Measurements from ENCODE around the gene ZBTB7B. TPM values are rescaled to one million over a fixed set of nuclear protein-coding genes. Genes with fewer than 3 reads are reported as not detected.
A peak's percentile ranks its signal among the peaks of the same experiment; 100 is the strongest.

The ZBTB7B gene
- total RNA-seq, 2 donors from 2014 or later, result 30.1 to 34.3 TPM

DNA sequence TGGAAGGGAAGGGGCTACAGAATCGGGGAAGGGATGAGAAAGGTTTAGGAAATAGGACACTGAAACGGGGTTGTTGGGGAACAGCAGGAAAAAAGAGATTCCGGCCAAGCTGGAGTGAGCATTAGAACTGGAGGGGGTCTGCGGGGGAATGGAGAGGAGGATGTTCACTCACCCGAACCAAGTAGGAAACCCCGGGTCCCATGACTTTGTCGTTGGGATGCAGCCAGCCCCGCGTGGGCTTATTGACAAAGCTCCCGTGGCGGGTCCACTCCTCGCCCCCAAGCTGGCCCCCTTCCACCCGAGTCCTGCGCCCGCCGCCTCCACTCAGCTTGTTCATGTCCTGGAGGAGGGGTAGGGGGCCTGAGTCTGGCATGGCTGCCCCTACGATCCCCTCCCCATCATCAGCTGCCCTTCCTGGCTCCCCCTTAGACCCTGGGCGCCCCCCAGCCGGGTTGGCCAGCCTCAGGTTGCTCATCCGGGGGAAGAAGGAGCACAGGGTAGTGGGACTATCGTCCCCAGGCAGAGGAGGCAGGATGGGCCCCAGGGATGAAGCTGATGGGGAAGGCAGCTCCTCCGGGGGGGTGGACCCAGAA lies 32.6 kb upstream of the ZBTB7B start:
- H3K9me3 ChIP-seq, result no peaks in the 10 kb centered on the region
- 44 to 47% methylated on average over 21 to 22 of the region's 22 CpGs for WGBS, 2 donors
- peak overlapping the region in 3 of 4 donors; percentile 96 to 98 (median 97) for H3K27ac ChIP-seq
- DNase-seq (no peak), ATAC-seq (no peak)
- peaks cover 42% of the 10 kb centered on the region for H3K4me1 ChIP-seq
- H3K27me3 ChIP-seq, result no peaks in the 10 kb centered on the region
- no peak overlapping the region for H3K4me3 ChIP-seq
- no peak for TF ChIP-seq POLR2A (IDR thresholded peaks at IDR 0.05)
- TF ChIP-seq, protein P1, sequence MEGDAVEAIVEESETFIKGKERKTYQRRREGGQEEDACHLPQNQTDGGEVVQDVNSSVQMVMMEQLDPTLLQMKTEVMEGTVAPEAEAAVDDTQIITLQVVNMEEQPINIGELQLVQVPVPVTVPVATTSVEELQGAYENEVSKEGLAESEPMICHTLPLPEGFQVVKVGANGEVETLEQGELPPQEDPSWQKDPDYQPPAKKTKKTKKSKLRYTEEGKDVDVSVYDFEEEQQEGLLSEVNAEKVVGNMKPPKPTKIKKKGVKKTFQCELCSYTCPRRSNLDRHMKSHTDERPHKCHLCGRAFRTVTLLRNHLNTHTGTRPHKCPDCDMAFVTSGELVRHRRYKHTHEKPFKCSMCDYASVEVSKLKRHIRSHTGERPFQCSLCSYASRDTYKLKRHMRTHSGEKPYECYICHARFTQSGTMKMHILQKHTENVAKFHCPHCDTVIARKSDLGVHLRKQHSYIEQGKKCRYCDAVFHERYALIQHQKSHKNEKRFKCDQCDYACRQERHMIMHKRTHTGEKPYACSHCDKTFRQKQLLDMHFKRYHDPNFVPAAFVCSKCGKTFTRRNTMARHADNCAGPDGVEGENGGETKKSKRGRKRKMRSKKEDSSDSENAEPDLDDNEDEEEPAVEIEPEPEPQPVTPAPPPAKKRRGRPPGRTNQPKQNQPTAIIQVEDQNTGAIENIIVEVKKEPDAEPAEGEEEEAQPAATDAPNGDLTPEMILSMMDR (IDR thresholded peaks at IDR 0.05), result no peak
- peaks cover 7 to 22% of the 10 kb centered on the region in 2 donors for H3K36me3 ChIP-seq (replicated peaks in 1 of 2; ENCODE audit: insufficient read depth in 1 of 2, low read depth in 2 of 2)
- intact Hi-C loops (cut with DNase I), result no loop called here

DNA sequence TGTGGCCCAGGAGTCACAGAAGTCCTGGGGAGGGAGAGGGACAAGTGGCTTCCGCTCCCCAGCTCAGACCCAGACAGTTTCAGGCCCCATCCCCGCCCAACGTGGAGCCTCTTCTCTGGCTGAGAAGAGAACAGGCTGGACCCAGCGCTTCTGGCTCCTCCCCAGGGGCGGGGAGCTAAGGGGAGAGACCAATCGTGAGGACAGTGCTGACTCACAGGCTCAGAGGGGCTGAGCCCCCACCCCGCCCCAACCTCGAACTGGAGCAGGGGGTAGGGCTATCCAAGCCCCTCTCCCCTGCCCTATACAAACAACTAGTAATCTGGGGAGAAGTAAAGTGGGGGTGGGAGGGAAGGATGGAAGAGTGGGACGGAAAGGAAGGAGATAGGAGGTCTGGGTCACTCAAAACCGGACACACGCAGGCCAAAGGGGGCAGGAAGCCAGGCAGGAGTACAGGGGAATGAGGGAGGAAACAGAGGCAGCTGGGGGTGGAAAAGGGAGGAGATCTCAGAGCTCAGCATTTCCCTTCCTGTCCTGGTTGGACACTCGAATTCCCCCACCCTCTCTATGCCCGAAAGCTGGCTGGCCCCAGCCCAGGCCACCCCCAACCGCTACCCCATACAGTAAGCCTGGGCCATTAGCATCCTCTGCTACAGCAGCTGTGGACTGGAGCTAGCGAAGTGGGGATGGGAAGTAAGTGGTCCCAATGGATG lies 31.8 kb upstream of the ZBTB7B start, which contains the start of gene SHC1:
Gene SHC1 (minus strand): TSS at position 117 of the 710 bp plus-strand sequence. CDS start 221 bp downstream, outside the sequence.
- peak; percentile 68 to 83 (median 74) for DNase-seq
- ATAC-seq, result no peak
- intact Hi-C loops (cut with DNase I), result no loop called here
- Histone ChIP-seq H3K36me3 (replicated peaks in 1 of 2; ENCODE audit: insufficient read depth in 1 of 2, low read depth in 2 of 2) (peaks cover 7 to 15% of the 10 kb centered on the region in 2 donors), H3K27ac (peak within 1 kb of the TSS; percentile 70 to 98 (median 96)), H3K4me1 (peaks cover 44% of the 10 kb centered on the region), H3K4me3 (no peak within 1 kb of the TSS), H3K9me3 (no peaks in the 10 kb centered on the region), H3K27me3 (no peaks in the 10 kb centered on the region)
- 41 to 45% methylated on average over 8 to 15 of the region's 15 CpGs for WGBS, 2 donors
- peak in 2 of 3 donors; percentile 3 to 60 for TF ChIP-seq POLR2A (IDR thresholded peaks at IDR 0.05)
- TF ChIP-seq, protein P1 (IDR thresholded peaks at IDR 0.05), result no peak

DNA sequence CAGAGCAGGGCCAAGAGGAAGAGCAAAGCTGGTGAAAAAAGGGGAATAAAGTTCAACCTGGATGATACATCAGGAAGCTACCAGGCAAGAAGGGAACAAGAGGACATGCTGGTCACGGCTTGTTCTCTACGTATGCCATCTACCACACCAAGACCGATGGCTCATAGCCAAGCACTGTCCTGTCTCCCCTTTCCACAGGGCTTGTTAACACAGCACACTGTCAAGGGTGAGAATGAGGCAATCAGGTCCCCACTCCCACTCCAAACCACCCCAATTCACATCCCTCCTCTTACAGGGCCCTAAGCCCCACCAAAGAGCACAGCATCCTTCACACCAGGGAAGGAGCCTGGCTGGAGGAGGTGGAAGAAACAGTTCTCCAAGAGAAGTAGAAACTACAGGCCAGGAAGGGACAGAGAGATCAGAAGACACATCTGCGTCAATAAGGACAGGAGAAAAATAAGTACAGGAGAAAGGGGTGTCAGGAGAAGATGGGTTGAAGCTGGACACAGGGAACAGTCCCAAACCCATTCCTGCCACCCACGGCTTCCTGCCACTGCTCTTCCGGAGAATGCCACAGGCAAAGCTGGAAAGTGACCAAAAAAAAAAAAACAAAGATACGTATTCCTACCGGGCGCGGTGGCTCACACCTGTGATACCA lies 31.1 kb upstream of the ZBTB7B start:
- Histone ChIP-seq H3K27ac (peak overlapping the region; percentile 70 to 98 (median 96)), H3K4me1 (peaks cover 51% of the 10 kb centered on the region), H3K4me3 (no peak overlapping the region), H3K9me3 (no peaks in the 10 kb centered on the region), H3K36me3 (replicated peaks in 1 of 2; ENCODE audit: insufficient read depth in 1 of 2, low read depth in 2 of 2) (peaks cover 7 to 12% of the 10 kb centered on the region in 2 donors), H3K27me3 (no peaks in the 10 kb centered on the region)
- ATAC-seq (no peak), DNase-seq (peak in 3 of 4 donors; percentile 41 to 61 (median 55))
- TF ChIP-seq, protein P1 (IDR thresholded peaks at IDR 0.05), result no peak
- no peak for TF ChIP-seq POLR2A (IDR thresholded peaks at IDR 0.05)
- intact Hi-C loops (cut with DNase I), result no loop called here
- WGBS, 2 donors, result 23 to 32% methylated on average over 10 of the region's 10 CpGs

DNA sequence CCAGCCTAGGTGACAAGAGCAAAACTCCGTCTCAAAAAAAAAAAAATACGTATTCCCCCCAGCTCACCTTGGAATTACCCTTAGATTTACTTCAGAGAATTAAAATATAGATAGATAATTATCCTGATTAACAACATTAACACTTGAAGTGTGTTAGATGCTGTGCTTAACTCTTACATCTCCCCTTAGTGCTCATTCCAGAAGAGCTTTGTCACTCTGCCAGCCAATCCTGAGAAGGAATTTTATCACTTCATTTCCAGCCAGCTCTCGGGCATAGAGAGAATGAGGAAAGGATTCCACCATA lies 30.4 kb upstream of the ZBTB7B start:
- DNase-seq, result peak in 1 of 4 donors; percentile 30
- H3K27me3 ChIP-seq, result no peaks in the 10 kb centered on the region
- H3K4me1 ChIP-seq, result peaks cover 53% of the 10 kb centered on the region
- intact Hi-C loops (cut with DNase I), result no loop called here
- H3K9me3 ChIP-seq, result no peaks in the 10 kb centered on the region
- TF ChIP-seq, protein P1 (IDR thresholded peaks at IDR 0.05), result no peak
- TF ChIP-seq POLR2A (IDR thresholded peaks at IDR 0.05), result no peak
- 43 to 61% methylated on average over 3 of the region's 3 CpGs for WGBS, 2 donors
- H3K27ac ChIP-seq, result peak overlapping the region; percentile 96 to 99 (median 98)
- peaks cover 5 to 9% of the 10 kb centered on the region in 2 donors for H3K36me3 ChIP-seq (replicated peaks in 1 of 2; ENCODE audit: insufficient read depth in 1 of 2, low read depth in 2 of 2)
- no peak overlapping the region for H3K4me3 ChIP-seq
- ATAC-seq, result no peak

All from body of pancreas (tissue), 4 donors.